GM18870 (cell line): ENCODE measurements around the gene ARL11.
A peak's percentile ranks its signal among the peaks of the same experiment; 100 is the strongest.
"Not testable (repeated sequence)": the region's sequence is repeated elsewhere in the genome, so short reads cannot be mapped to it uniquely, and the experiment has no call there.

ENCODE experiments used
- ATAC-seq: cut with Tn5 transposase; IDR thresholded peaks from one replicate; pipeline ENCODE4 v1.9.1; 2021; ENCODE audit warnings: moderate library complexity; ENCODE audit not compliant: unreplicated experiment

Gene ARL11

GRCh38 chr13:49612042-49612441 is 16.3 kb upstream of the ARL11 start:
- ATAC-seq: not testable (repeated sequence)

DNA sequence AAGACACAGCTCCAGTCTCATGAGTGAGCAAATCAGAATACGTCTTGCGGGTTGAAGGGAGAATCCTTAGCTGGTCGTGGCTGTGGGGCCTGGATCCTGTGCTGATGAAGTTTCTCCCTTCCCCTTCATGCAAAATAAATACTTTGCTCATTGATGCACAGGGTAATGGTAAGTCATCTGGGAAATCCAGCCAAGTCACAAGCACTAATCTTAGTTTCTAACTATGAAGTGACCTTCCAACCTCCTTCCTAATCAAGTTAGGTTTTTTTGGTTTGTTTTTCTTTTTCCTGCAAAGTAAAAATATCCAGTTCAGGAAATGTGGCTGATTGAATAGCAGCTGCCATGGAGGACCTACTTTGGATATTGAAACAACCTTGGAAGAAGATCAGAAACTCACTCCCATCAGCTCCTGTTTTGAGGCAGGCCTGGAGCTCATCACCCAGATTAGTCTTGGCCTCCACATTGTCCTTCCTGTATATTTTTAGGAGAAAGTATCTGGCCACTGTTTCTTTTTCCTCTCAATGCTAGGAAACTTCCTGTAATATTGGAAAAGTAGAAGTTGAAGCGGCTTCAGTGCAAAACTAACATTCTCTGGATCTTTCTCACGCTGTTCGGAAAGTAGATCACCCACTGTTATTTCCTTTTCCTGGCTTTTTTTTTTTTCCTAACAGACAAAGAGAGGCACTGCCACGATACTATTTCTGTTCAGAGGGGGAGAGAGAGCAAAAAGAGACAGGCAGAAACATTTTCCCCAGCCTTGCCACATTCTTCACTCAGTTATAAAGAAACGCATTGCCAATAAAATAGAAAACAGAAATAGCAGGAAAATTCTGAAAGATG is 12.3 kb upstream of the ARL11 start:
- no peak for ATAC-seq

DNA sequence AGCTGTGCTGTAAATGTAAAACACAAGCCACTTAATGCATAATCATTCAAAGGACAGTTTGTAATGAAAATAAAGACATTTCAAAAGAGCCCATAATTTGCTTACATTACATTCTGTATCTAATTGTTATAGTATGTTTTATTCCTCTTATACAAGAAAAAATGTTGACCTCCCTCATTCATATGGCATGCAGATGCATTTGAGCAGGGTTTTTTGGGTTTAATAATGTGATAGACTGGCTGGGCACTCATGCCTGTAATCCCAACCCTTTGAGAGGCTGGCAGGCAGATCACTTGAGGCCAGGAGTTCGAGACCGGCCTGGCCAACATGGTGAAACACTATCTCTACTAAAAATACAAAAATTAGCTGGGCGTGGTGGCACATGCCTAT is 11.6 kb upstream of the ARL11 start:
- ATAC-seq: no peak

DNA sequence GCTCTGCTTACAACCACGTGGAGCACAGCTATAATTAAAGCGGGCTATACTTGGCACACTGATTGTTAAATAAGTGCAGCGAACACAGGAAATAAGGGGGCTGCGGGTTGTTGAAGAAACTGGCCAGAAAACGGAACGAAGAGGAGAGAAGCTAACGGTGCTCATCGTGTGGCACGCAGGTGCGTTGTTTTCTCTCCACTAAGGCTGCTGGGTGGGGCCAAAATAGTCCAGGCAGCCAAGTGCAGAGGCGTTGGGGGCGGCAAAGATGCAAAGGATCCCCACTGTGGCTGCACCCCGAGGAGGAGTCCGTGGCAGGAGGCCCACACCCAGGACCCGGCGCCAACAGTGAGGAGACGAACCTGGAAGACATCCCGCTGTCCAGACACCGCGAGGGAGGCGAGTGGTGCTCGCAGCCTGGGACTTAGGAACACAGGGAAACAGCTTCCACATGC is 8.1 kb upstream of the ARL11 start:
- ATAC-seq: no peak

- no peak for ATAC-seq
Measured at GRCh38 chr13:49622174-49622946, 5.9 kb upstream of the ARL11 start.

- no peak for ATAC-seq
Measured at GRCh38 chr13:49624229-49624628, 4.1 kb upstream of the ARL11 start.

GRCh38 chr13:49625392-49626079 is 2.8 kb upstream of the ARL11 start:
- ATAC-seq: no peak

DNA sequence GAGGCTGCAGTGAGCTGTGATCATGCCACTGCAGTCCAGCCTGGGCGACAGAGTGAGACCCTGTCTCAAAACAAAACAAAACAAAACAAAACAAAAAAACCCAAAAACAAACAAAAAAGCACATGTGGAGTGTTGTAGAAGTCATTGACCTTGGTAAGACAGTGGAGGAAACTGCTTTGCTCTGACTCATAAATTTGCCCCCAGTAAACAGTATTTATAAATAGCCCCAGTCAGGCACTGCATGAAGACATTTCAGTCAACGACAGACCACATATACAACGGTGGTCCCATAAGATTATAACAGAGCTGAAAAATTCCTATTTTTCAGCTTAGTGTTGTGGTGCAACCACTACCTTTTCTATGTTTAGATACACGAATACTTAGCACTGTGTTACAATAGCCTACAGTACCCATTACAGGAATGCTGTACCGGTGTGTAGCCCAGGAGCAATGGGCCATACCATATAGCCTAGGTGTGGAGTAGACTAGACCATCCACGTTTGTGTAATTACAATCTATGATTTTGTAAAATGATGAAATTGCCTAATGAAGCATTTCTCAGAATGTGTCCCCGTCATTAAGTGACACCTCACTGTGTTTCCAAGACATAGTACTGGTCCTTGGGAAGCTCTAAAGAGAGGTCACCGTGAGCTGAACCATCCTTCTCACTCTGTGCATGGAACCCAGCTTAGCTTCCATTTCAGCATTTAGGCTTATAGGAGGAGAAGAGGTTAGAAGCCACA is 1.1 kb downstream of the ARL11 start:
- no peak for ATAC-seq

GRCh38 chr13:49629947-49630346 is 1.6 kb downstream of the ARL11 start:
- ATAC-seq: no peak

DNA sequence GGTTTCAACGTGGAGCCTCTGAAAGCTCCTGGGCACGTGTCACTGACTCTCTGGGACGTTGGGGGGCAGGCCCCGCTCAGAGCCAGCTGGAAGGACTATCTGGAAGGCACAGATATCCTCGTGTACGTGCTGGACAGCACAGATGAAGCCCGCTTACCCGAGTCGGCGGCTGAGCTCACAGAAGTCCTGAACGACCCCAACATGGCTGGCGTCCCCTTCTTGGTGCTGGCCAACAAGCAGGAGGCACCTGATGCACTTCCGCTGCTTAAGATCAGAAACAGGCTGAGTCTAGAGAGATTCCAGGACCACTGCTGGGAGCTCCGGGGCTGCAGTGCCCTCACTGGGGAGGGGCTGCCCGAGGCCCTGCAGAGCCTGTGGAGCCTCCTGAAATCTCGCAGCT is 2.3 kb downstream of the ARL11 start:
- no peak for ATAC-seq

- no peak for ATAC-seq
Measured at GRCh38 chr13:49632156-49632555, 3.8 kb downstream of the ARL11 start.

DNA sequence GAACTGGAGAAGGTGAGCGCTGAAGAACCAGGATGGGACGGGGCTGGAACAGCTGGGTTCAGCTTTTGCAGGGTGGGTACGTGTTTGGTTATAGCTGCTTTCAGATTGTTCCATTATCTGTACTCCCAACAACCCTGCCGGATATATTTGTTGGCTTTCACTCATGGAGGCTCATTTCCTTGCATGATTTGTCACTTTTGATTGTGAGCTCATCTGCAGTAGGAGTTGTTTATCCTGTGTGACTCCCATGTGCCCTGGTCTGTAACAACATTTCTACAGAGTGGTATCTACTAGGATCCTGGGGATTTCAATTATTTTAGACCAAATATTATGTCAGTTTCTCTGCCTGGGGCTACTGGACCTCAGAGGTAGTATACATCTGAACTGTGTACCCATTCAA is 5.4 kb downstream of the ARL11 start:
- ATAC-seq: no peak

DNA sequence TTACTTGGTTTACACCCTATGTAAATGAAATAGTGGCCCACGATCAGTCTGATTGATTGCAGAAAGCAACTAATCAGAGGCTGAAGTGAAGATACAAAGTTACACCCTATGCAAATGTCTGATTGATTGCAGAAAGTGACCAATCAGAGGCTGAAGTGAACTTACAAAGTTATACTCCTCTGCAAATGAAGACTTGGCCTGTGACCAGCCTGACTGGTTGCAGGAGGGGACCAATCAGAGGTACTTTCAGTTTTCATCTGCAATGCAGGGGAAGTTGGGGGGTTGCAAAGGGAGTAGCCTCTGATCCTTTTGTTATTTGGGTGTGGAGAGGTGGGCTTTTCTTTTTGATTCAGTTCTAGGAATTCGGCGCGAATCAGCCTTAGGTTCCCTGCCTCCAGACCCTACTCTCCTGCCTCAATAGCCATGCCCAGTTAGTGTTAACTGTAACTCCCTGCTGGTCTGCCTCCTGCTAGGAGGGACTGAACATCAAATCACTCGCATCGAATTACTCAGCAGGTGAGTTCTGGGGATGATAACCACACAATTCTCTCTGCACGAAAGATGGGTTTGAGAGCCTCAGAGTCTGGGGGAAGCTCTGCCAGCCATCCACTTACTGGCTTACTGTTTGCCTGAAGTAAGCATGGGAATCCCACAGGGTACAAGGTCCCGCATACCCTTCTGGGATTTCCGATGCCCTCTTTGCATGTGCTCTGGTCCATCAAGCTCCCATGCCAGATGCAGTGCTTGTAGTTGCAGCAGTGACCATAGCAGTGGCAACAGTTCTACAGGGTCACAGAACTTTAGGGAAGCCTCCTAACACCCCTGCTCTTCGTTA is 7.5 kb downstream of the ARL11 start:
- peak; percentile 67 for ATAC-seq

DNA sequence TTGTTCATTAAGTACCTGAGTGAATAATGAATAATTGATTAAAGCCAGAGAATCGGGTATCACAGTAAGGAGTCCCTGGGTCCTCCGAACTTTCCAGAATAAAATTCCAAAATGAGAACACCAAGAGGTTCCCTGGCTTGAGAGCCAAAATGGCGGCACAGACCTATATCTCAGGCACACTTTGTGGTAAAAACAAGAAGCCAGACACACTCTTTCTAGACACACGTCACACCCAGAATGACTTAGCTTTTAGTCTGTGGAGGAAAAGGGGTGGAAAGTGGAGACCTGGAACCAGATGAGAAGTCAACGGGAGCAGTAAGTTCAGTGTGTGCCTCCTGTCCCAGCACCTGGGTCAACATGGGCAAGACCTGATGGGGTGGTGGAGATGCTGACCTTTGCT is 8.4 kb downstream of the ARL11 start:
- ATAC-seq: no peak

DNA sequence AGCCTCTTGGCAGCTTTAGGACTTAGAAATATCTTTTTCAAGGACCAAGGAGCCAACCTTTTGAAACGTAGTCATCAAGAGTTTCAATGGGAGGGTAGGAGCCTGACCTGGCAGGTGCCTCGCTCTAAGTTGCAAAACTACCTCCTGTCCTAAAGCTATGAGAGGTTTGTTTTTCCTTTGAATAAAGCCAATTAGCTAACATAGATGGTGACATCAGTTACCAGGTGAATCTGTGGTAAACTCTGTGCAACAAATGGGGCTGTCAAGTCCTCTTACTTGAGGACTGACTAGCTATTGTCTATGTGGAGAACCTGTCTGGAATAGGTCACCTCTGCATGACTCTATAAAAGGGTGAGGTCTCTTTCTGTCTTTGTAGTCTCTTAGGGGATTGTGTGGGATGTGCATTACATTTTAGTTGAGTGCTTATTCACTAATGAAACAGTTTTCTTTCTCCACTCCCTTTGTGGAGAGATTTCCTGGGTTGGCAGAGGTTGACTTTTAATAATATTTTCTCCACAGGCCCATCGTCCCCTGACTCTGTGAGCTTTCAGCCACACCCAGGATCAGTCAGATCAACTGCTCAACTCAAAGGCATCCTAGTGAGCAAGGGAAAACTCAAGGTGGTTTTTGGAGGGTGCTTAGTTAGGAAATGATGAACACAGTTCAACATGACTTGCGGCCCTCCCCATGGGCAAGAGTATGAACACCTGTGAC is 9.9 kb downstream of the ARL11 start:
- no peak for ATAC-seq

DNA sequence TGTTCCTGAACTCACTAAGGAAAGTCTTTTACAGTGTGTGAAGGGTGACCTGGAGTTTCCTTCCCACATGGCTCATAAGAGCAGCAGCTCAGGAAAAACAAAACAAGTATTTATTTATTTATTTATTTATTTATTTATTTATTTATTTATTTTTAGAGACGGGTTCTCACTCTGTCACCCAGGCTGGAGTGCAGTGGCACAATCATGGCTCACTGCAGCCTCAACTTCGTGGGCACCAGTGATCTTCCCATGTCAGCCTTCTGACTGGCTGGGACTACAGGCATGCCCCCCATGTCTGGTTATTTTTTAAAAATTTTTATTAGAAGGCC is 10.4 kb downstream of the ARL11 start:
- no peak for ATAC-seq

- no peak for ATAC-seq
Measured at GRCh38 chr13:49641801-49642291, 13.5 kb downstream of the ARL11 start.

- no peak for ATAC-seq
Measured at GRCh38 chr13:49643035-49643646, 14.8 kb downstream of the ARL11 start.

DNA sequence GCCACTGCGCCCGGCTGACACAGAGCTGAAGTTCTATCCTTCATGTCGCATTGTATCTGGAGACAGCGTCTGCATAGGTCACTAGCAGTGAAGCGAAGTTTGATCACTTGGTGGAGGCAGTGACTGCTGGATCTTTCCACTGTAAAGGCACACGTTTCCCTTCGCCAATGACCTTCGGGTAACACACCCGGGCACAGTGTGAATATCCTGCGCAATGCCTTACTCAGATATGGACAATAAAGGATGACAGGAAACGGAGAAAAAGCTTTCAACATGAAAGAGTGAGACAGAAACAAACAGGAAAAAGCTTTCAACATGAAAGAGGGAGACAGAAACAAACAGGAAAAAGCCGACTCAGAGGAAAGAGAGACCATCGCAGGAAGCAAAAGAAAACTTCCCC is 17.1 kb downstream of the ARL11 start:
- ATAC-seq: no peak
